Astrocyte of the cerebellum (primary cell): ENCODE results near the gene PMPCA.

Experiments
- DNase-seq: peaks from one replicate; pipeline ENCODE4 v3.0.0-alpha.2; 2011; ENCODE audit warnings: low read depth
- H3K4me3 ChIP-seq: 2 replicates; pipeline ENCODE4 v1.5.1; 2011; ENCODE audit warnings: mild to moderate bottlenecking, low read depth, low read length, moderate library complexity
- CTCF ChIP-seq: IDR thresholded peaks from 2 replicates; pipeline ENCODE4 v1.5.1; 2012; ENCODE audit warnings: low read length, low read depth, moderate library complexity, mild to moderate bottlenecking; ENCODE audit errors: missing control alignments
- in situ Hi-C: cut with HindIII; loops from 2 replicates; pipeline ENCODE4 v1.10.0; 2017; ENCODE audit warnings: low sequenced_read_pairs

Gene PMPCA

GRCh38 chr9:136386018-136386417 lies 24.4 kb upstream of the PMPCA start:
- no peak for TF ChIP-seq CTCF
- H3K4me3 ChIP-seq, result no peak overlapping the region
- in situ Hi-C loops, result no loop called here
- DNase-seq, result no peak

- no peak for TF ChIP-seq CTCF
- in situ Hi-C loops, result no loop called here
- no peak for DNase-seq
- H3K4me3 ChIP-seq, result no peak overlapping the region
Observed at GRCh38 chr9:136387217-136387616, 23.2 kb upstream of the PMPCA start.

GRCh38 chr9:136389396-136389795 lies 21.1 kb upstream of the PMPCA start:
- DNase-seq, result no peak
- no peak overlapping the region for H3K4me3 ChIP-seq
- TF ChIP-seq CTCF, result no peak
- in situ Hi-C loops, result no loop called here

GRCh38 chr9:136391737-136392537 lies 18.5 kb upstream of the PMPCA start:
- no peak for DNase-seq
- no peak for TF ChIP-seq CTCF
- in situ Hi-C loops, result no loop called here
- H3K4me3 ChIP-seq, result no peak overlapping the region

GRCh38 chr9:136392538-136393449 lies 17.7 kb upstream of the PMPCA start:
- H3K4me3 ChIP-seq, result no peak overlapping the region
- in situ Hi-C loops, result no loop called here
- no peak for TF ChIP-seq CTCF
- DNase-seq, result no peak

- in situ Hi-C loops, result no loop called here
Observed at GRCh38 chr9:136393531-136393930, 16.9 kb upstream of the PMPCA start.

More at GRCh38 chr9:136393531-136393930, 16.9 kb upstream of the PMPCA start:
- no peak for TF ChIP-seq CTCF
- DNase-seq, result no peak
- no peak overlapping the region for H3K4me3 ChIP-seq
